ENCODE data around the gene STPG4. TPM values are rescaled to one million over a fixed set of nuclear protein-coding genes. Genes with fewer than 3 reads are reported as not detected.
A peak's percentile ranks its signal among the peaks of the same experiment; 100 is the strongest.

The STPG4 gene
- total RNA-seq, 1 donor from 2014 or later = 0.56 TPM

DNA sequence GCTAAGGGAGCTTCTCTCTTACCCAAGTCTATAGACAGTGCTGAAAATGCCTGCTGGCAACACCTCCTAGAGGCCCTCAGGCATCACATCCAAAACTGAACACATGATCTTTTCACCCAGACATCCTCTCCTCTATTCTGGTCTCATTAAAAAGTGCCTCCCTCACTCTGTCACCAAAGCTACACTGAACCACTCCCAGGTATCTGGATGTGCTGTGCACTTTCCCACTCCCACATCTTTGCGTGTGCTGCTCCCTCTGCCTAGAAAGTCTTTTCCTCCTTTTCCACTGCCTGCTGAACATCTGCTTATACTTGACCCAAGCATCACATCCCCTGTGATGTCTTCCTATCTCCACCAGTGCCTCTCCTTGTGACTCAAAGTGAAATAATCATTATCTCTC is 26.1 kb upstream of the STPG4 start:
- peaks cover 14% of the 10 kb centered on the region for H3K4me1 Mint-ChIP-seq (ENCODE audit: unreplicated experiment)
- H3K9me3 Mint-ChIP-seq (ENCODE audit: unreplicated experiment) = no peaks in the 10 kb centered on the region
- no peaks in the 10 kb centered on the region for H3K27me3 Mint-ChIP-seq (ENCODE audit: unreplicated experiment)
- TF ChIP-seq, protein P1, sequence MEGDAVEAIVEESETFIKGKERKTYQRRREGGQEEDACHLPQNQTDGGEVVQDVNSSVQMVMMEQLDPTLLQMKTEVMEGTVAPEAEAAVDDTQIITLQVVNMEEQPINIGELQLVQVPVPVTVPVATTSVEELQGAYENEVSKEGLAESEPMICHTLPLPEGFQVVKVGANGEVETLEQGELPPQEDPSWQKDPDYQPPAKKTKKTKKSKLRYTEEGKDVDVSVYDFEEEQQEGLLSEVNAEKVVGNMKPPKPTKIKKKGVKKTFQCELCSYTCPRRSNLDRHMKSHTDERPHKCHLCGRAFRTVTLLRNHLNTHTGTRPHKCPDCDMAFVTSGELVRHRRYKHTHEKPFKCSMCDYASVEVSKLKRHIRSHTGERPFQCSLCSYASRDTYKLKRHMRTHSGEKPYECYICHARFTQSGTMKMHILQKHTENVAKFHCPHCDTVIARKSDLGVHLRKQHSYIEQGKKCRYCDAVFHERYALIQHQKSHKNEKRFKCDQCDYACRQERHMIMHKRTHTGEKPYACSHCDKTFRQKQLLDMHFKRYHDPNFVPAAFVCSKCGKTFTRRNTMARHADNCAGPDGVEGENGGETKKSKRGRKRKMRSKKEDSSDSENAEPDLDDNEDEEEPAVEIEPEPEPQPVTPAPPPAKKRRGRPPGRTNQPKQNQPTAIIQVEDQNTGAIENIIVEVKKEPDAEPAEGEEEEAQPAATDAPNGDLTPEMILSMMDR (IDR thresholded peaks at IDR 0.05) = no peak
- H3K4me3 Mint-ChIP-seq (ENCODE audit: unreplicated experiment) = no peak overlapping the region
- no peak for DNase-seq (ENCODE audit: extremely low spot score, unreplicated experiment)
- no peak overlapping the region for H3K27ac Mint-ChIP-seq (ENCODE audit: unreplicated experiment)
- H3K36me3 Mint-ChIP-seq (ENCODE audit: unreplicated experiment) = no peaks in the 10 kb centered on the region

DNA sequence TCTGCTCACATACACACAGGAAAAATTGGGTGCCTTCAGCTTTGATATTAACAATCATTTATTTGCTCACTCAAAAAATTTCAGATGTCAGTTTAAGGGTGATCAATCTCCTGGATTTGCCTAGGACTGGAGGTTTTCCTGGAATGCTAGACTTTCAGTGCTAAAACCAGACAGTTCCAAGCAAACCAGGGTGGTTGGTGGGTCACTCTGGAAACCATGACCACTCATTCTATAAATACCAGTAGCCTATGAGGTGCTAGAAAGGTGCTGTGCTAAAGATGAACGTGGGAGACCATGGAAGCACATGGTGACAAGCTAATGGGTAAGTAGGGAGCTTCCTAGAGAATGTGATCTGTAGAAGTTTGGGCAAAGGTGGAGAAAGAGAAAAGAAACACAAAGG is 25.4 kb upstream of the STPG4 start:
- no peak overlapping the region for H3K27ac Mint-ChIP-seq (ENCODE audit: unreplicated experiment)
- TF ChIP-seq, protein P1 (IDR thresholded peaks at IDR 0.05) = no peak
- H3K4me1 Mint-ChIP-seq (ENCODE audit: unreplicated experiment) = peaks cover 14% of the 10 kb centered on the region
- H3K27me3 Mint-ChIP-seq (ENCODE audit: unreplicated experiment) = no peaks in the 10 kb centered on the region
- no peaks in the 10 kb centered on the region for H3K9me3 Mint-ChIP-seq (ENCODE audit: unreplicated experiment)
- H3K36me3 Mint-ChIP-seq (ENCODE audit: unreplicated experiment) = no peaks in the 10 kb centered on the region
- no peak for DNase-seq (ENCODE audit: extremely low spot score, unreplicated experiment)
- H3K4me3 Mint-ChIP-seq (ENCODE audit: unreplicated experiment) = no peak overlapping the region

DNA sequence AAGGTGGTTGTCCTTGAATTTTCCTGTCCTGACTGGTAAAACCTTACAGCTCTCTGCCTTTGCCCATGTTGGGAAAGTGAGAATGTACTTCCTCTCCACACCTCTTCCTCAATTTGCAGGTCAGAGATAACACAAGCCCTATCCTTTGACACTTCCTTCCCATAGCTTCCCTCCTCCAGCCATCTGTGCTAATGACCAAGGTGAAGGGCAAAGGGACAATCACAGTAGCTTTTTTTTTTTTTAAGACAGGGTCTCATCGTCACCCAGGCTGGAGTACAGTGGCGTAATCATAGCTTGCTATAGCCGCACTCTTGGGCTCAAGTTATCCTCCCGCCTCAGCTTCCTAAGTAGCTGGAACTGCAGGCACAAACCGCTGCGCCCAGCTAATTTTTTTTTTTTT is 24.3 kb upstream of the STPG4 start:
- peaks cover 4% of the 10 kb centered on the region for H3K36me3 Mint-ChIP-seq (ENCODE audit: unreplicated experiment)
- TF ChIP-seq, protein P1 (IDR thresholded peaks at IDR 0.05) = no peak
- no peaks in the 10 kb centered on the region for H3K27me3 Mint-ChIP-seq (ENCODE audit: unreplicated experiment)
- H3K27ac Mint-ChIP-seq (ENCODE audit: unreplicated experiment) = no peak overlapping the region
- no peak for DNase-seq (ENCODE audit: extremely low spot score, unreplicated experiment)
- H3K9me3 Mint-ChIP-seq (ENCODE audit: unreplicated experiment) = no peaks in the 10 kb centered on the region
- H3K4me1 Mint-ChIP-seq (ENCODE audit: unreplicated experiment) = peaks cover 19% of the 10 kb centered on the region
- no peak overlapping the region for H3K4me3 Mint-ChIP-seq (ENCODE audit: unreplicated experiment)

DNA sequence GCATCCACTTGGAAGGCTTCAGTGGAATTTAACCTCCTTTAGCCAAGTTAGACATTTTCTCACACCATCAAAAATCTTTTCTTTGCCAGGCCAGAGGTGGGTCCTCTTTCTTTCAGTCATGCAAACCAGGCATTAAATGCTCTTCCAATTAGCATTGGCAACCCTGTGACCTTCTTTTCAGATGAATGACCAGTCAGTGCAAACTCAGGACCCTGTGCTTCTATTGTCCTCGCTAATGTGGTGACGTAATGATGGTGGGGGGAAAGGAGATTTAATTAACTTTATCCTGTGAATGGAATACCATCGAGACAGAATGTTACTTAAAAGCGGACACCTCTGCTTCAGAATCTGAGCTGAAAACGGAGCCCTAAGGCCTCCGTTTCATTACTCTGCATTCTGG is 23.2 kb upstream of the STPG4 start:
- H3K4me3 Mint-ChIP-seq (ENCODE audit: unreplicated experiment) = no peak overlapping the region
- TF ChIP-seq, protein P1 (IDR thresholded peaks at IDR 0.05) = no peak
- no peak for DNase-seq (ENCODE audit: extremely low spot score, unreplicated experiment)
- no peaks in the 10 kb centered on the region for H3K9me3 Mint-ChIP-seq (ENCODE audit: unreplicated experiment)
- H3K27me3 Mint-ChIP-seq (ENCODE audit: unreplicated experiment) = no peaks in the 10 kb centered on the region
- H3K4me1 Mint-ChIP-seq (ENCODE audit: unreplicated experiment) = peaks cover 24% of the 10 kb centered on the region
- H3K27ac Mint-ChIP-seq (ENCODE audit: unreplicated experiment) = no peak overlapping the region
- peaks cover 4% of the 10 kb centered on the region for H3K36me3 Mint-ChIP-seq (ENCODE audit: unreplicated experiment)

DNA sequence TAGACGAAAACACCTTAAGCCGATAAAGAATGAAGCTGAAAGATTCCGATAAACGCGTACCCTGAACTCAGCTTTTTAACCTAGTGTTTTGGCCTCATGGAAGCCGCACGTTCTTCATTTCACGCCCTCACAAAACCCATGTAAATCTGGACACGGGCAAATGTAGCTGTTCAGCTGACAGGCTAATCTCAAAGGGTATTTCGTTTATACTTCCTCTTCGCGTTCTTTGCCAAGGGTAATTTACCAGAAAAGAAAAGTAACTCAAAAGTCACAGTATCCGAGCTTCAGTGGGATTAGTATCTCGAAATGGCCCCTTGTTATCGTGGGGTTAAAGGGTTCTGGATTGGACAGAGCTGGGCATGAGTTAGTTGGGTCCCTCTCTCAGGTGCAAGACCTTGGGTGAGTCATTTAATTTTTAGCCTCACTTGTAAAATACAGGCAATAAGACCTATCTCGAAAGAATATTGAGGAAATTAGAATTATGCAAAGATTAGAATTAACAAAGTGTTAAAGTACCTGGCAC is 22.0 kb upstream of the STPG4 start:
- DNase-seq (ENCODE audit: extremely low spot score, unreplicated experiment) = no peak
- TF ChIP-seq, protein P1 (IDR thresholded peaks at IDR 0.05) = no peak
- Mint-ChIP-seq H3K27ac (ENCODE audit: unreplicated experiment) (peak overlapping the region; percentile 99), H3K27me3 (ENCODE audit: unreplicated experiment) (no peaks in the 10 kb centered on the region), H3K9me3 (ENCODE audit: unreplicated experiment) (no peaks in the 10 kb centered on the region), H3K36me3 (ENCODE audit: unreplicated experiment) (peaks cover 4% of the 10 kb centered on the region), H3K4me1 (ENCODE audit: unreplicated experiment) (peaks cover 35% of the 10 kb centered on the region), H3K4me3 (ENCODE audit: unreplicated experiment) (peak overlapping the region; percentile 99)
